OCI-LY7 (cell line): ENCODE data around the gene RALB.

Source experiments
- EZH2phosphoT487 ChIP-seq: fragments of 200-600 bp; sonication (generic); IDR thresholded peaks from 2 replicates; pipeline ENCODE4 v1.6.1; 2018; ENCODE audit warnings: low read depth, borderline replicate concordance, mild to moderate bottlenecking, mixed run types, antibody characterized with exemption, low read length, moderate library complexity, mixed read lengths
- TF ChIP-seq, protein P1 (sequence below): fragments of 200-600 bp; sonication (generic); conservative IDR thresholded peaks from 2 replicates; pipeline ENCODE4 v1.5.1; 2014; ENCODE audit warnings: mild to moderate bottlenecking, antibody characterized with exemption, low read length, moderate library complexity, mixed read lengths

DNA sequence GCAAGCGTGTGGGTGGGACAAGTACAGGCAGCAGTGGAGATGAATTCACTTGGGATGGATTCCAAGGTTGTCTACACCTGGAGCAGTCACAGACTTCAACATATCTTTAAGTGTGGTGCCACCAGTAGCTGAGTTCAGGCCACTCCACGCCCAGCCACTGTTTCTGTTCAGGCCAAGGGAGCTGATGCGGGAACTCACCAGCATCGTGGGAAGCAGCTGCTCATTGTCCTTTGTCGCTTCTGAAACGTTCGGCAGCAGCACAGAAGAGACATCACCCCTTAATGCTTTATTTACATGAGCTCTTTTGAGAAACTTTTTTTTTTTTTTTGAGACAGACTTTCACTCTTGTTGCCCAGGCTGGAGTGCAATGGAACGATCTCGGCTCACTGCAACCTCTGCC, 73.4 kb downstream of the RALB start:
- TF ChIP-seq, protein P1, sequence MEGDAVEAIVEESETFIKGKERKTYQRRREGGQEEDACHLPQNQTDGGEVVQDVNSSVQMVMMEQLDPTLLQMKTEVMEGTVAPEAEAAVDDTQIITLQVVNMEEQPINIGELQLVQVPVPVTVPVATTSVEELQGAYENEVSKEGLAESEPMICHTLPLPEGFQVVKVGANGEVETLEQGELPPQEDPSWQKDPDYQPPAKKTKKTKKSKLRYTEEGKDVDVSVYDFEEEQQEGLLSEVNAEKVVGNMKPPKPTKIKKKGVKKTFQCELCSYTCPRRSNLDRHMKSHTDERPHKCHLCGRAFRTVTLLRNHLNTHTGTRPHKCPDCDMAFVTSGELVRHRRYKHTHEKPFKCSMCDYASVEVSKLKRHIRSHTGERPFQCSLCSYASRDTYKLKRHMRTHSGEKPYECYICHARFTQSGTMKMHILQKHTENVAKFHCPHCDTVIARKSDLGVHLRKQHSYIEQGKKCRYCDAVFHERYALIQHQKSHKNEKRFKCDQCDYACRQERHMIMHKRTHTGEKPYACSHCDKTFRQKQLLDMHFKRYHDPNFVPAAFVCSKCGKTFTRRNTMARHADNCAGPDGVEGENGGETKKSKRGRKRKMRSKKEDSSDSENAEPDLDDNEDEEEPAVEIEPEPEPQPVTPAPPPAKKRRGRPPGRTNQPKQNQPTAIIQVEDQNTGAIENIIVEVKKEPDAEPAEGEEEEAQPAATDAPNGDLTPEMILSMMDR = no peak
- TF ChIP-seq EZH2phosphoT487 = no peak
